HepG2 (cell line): Measurements from ENCODE around the gene NAXD. TPM values are rescaled to one million over a fixed set of nuclear protein-coding genes. Genes with fewer than 3 reads are reported as not detected.

ENCODE experiments used
- ATM ChIP-seq: fragments of 450-650 bp; IDR thresholded peaks from 2 replicates; pipeline ENCODE4 v1.7.1; 2017; ENCODE audit warnings: mild to moderate bottlenecking, borderline replicate concordance
- CAMTA2 ChIP-seq: sonication (generic); formaldehyde crosslinking; IDR thresholded peaks from 2 replicates; pipeline ENCODE4 v1.4.0; 2020; ENCODE audit warnings: mild to moderate bottlenecking, missing genetic modification reagents, borderline replicate concordance
- CREM ChIP-seq, 2 experiments: sonication (generic) in 1 of 2; formaldehyde crosslinking in 1 of 2; IDR thresholded peaks; 2 replicates each; pipeline versions ENCODE4 v1.4.0 to v1.6.1; 2016 to 2020; ENCODE audit warnings: antibody characterized with exemption in 1 of 2, mild to moderate bottlenecking in 1 of 2, missing genetic modification reagents in 1 of 2
- ELF4 ChIP-seq: sonication (generic); formaldehyde crosslinking; IDR thresholded peaks from 2 replicates; pipeline ENCODE4 v1.5.0; 2020; ENCODE audit warnings: missing genetic modification reagents, mild to moderate bottlenecking, moderate library complexity, borderline replicate concordance
- KDM2A ChIP-seq: sonication (generic); formaldehyde crosslinking; IDR thresholded peaks from 2 replicates; pipeline ENCODE4 v1.4.0; 2020; ENCODE audit warnings: low read depth, missing genetic modification reagents, borderline replicate concordance
- KDM3A ChIP-seq: IDR thresholded peaks from 2 replicates; pipeline ENCODE4 v1.6.1; 2018; ENCODE audit warnings: low read depth, missing compliant biosample characterization
- NR2F2 ChIP-seq: IDR thresholded peaks from 2 replicates; pipeline ENCODE4 v1.6.1; 2012; ENCODE audit warnings: low read depth, inconsistent platforms, borderline replicate concordance
- RARG ChIP-seq: sonication (generic); formaldehyde crosslinking; IDR thresholded peaks from 2 replicates; pipeline ENCODE4 v1.4.0; 2020; ENCODE audit warnings: low read depth, mild to moderate bottlenecking, missing genetic modification reagents
- SRSF4 ChIP-seq: fragments of 200-400 bp; formaldehyde crosslinking; IDR thresholded peaks from one replicate; pipeline ENCODE4 v1.6.1; 2018; ENCODE audit warnings: mild to moderate bottlenecking, low read depth, low read length, moderate library complexity; ENCODE audit not compliant: poor library complexity, severe bottlenecking
- polyA plus RNA-seq, 8 experiments: library from polyadenylated mRNA; depleted of rRNA in 3 of 8; stranded (reverse) in 7 of 8; unstranded in 1 of 8; fragments of >200 nt; fragmentation: Illumina TruSeq in 4 of 8; extraction: Trizol in 4 of 8; gene quantifications; 2 replicates each; pipeline versions ENCODE4 v1.2.1 to v1.2.3, GENCODE V29; 2011 to 2016; ENCODE audit warnings: low read depth in 4 of 8, missing spikeins in 1 of 8, mixed read lengths in 1 of 8; ENCODE audit not compliant: insufficient read depth in 1 of 8
- total RNA-seq, 5 experiments: library from RNA; depleted of rRNA; stranded (reverse); fragments of >200 nt; fragmentation: Illumina TruSeq; extraction: Trizol; gene quantifications; 2 replicates each; pipeline ENCODE4 v1.2.3, GENCODE V29; 2016; ENCODE audit warnings: low read depth in 1 of 5
- TF ChIP-seq, protein P1 (sequence below): sonication (generic); formaldehyde crosslinking; IDR thresholded peaks from 2 replicates; pipeline ENCODE4 v1.5.1; 2020; ENCODE audit warnings: mild to moderate bottlenecking, missing genetic modification reagents, borderline replicate concordance
- TF ChIP-seq, protein P2 (sequence below): sonication (generic); formaldehyde crosslinking; IDR thresholded peaks from 2 replicates; pipeline ENCODE4 v1.4.0; 2020; ENCODE audit warnings: mild to moderate bottlenecking, missing genetic modification reagents
- TF ChIP-seq, protein P3 (sequence below): sonication (generic); formaldehyde crosslinking; IDR thresholded peaks from 2 replicates; pipeline ENCODE4 v1.4.0; 2020; ENCODE audit warnings: missing genetic modification reagents

NAXD gene
- total and polyA plus RNA-seq, 2 of the 13 experiments (the other 11 are each of a cell fraction or from before 2014, with no cell fraction given), result 19.0 to 23.2 TPM

DNA sequence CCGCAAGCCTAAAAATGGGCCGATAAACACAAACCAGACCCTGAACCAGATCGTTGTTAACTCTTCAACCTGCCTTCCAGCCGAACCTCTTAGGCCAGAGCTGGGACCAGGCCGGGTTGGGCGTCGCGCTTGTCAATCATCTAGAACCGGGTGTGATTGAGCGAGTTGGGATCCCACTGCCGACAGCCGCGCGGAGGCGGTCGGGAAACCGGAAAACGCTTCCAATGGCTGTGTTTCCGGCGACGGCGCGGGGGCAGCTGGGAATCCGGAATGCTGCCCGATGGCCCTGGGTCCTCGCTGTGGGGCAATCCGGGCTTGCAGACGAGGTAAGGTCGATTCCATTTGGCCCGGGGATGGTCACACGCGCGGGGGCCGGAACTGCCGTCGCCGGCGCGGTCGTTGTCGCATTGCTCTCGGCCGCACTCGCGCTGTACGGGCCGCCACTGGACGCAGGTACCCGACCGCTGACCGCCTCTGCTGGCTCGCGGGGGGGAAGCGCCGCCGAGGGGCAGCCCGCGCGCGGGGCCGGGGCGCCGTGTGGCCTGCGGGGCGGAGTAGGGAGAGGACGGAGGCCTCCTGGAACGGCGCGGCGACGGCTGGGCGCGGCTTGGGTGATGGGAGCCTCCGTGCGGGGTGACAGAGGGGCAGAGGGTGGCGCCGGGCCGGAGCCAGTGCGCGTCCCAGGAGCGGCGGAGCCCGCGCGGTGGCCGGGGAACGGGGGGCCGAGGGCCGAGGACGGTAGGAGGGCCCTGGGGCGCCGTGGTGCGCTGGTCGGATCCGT lies at the start of gene NAXD (continued):
- TF ChIP-seq, protein P1, sequence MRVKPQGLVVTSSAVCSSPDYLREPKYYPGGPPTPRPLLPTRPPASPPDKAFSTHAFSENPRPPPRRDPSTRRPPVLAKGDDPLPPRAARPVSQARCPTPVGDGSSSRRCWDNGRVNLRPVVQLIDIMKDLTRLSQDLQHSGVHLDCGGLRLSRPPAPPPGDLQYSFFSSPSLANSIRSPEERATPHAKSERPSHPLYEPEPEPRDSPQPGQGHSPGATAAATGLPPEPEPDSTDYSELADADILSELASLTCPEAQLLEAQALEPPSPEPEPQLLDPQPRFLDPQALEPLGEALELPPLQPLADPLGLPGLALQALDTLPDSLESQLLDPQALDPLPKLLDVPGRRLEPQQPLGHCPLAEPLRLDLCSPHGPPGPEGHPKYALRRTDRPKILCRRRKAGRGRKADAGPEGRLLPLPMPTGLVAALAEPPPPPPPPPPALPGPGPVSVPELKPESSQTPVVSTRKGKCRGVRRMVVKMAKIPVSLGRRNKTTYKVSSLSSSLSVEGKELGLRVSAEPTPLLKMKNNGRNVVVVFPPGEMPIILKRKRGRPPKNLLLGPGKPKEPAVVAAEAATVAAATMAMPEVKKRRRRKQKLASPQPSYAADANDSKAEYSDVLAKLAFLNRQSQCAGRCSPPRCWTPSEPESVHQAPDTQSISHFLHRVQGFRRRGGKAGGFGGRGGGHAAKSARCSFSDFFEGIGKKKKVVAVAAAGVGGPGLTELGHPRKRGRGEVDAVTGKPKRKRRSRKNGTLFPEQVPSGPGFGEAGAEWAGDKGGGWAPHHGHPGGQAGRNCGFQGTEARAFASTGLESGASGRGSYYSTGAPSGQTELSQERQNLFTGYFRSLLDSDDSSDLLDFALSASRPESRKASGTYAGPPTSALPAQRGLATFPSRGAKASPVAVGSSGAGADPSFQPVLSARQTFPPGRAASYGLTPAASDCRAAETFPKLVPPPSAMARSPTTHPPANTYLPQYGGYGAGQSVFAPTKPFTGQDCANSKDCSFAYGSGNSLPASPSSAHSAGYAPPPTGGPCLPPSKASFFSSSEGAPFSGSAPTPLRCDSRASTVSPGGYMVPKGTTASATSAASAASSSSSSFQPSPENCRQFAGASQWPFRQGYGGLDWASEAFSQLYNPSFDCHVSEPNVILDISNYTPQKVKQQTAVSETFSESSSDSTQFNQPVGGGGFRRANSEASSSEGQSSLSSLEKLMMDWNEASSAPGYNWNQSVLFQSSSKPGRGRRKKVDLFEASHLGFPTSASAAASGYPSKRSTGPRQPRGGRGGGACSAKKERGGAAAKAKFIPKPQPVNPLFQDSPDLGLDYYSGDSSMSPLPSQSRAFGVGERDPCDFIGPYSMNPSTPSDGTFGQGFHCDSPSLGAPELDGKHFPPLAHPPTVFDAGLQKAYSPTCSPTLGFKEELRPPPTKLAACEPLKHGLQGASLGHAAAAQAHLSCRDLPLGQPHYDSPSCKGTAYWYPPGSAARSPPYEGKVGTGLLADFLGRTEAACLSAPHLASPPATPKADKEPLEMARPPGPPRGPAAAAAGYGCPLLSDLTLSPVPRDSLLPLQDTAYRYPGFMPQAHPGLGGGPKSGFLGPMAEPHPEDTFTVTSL (CRISPR knock-in tag), result peak; percentile 28; the same call in 1 of the 2 replicates
- TF ChIP-seq CAMTA2 (CRISPR knock-in tag) (no peak), ATM (no peak), KDM3A (CRISPR knock-in tag) (0 out of 2 replicates have a peak, but pooled peaks have one; percentile 26), KDM2A (CRISPR knock-in tag) (peak; percentile 73; the same call in 1 of the 2 replicates), CREM (IDR thresholded peaks at IDR 0.05) (peak; percentile 80), CREM (CRISPR knock-in tag; IDR thresholded peaks at IDR 0.05) (no peak), RARG (no peak), ELF4 (CRISPR knock-in tag) (no peak), NR2F2 (no peak), SRSF4 (no peak)
- TF ChIP-seq, protein P2, sequence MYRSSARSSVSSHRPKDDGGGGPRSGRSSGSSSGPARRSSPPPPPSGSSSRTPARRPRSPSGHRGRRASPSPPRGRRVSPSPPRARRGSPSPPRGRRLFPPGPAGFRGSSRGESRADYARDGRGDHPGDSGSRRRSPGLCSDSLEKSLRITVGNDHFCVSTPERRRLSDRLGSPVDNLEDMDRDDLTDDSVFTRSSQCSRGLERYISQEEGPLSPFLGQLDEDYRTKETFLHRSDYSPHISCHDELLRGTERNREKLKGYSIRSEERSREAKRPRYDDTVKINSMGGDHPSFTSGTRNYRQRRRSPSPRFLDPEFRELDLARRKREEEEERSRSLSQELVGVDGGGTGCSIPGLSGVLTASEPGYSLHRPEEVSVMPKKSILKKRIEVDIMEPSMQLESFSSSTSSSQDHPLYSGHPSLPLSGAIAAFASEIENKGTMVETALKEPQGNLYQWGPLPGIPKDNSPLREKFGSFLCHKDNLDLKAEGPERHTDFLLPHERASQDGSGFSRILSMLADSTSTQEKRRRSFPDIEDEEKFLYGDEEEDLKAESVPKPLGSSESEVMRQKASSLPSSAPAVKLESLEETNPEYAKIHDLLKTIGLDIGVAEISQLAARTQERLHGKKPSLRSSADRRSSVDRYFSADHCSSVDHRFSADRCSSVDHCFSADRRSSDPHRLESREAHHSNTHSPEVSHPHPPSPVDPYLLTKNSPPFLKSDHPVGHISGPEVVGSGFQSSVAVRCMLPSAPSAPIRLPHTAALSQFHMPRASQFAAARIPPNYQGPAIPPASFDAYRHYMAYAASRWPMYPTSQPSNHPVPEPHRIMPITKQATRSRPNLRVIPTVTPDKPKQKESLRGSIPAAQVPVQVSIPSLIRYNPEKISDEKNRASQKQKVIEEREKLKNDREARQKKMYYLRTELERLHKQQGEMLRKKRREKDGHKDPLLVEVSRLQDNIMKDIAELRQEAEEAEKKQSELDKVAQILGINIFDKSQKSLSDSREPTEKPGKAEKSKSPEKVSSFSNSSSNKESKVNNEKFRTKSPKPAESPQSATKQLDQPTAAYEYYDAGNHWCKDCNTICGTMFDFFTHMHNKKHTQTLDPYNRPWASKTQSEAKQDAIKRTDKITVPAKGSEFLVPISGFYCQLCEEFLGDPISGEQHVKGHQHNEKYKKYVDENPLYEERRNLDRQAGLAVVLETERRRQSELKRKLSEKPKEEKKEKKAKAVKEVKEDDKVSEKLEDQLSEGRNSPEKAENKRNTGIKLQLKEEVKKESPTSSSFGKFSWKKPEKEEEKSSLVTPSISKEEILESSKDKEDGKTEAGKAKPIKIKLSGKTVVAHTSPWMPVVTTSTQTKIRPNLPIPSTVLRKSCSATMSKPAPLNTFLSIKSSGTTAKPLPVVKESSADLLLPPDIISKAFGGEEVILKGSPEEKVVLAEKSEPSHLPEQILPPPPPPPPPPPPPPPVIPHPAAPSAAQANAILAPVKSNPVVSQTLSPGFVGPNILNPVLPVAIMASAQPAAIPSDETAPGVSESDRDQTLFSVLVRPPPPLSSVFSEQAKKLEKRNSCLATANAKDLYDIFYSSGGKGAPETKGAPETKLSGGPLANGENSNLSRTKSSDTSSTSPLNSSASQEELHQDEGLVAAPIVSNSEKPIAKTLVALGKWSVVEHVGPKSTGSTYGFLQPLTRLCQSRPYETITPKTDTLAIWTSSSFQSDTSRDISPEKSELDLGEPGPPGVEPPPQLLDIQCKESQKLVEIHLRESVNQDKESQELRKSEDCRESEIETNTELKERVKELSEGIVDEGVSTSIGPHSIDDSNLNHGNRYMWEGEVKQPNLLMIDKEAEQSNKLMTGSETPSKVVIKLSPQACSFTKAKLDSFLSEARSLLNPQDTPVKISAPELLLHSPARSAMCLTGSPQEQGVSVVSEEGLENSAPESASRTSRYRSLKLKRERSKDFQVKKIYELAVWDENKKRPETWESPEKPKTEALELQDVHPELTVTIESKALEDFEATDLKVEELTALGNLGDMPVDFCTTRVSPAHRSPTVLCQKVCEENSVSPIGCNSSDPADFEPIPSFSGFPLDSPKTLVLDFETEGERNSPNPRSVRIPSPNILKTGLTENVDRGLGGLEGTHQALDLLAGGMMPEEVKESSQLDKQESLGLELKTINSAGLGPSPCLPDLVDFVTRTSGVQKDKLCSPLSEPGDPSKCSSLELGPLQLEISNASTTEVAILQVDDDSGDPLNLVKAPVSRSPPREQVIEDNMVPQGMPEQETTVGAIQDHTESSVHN, result no peak
- TF ChIP-seq, protein P3, sequence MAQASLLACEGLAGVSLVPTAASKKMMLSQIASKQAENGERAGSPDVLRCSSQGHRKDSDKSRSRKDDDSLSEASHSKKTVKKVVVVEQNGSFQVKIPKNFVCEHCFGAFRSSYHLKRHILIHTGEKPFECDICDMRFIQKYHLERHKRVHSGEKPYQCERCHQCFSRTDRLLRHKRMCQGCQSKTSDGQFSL, result no peak
